ENCODE measurements around the gene DOCK9.

The DOCK9 gene

GRCh38 chr13:98989469-98990235, 11.8 kb upstream of the DOCK9 start:
- Histone ChIP-seq H2AFZ (ENCODE audit: low read length) (no peak overlapping the region), H3K27me3 (replicated peaks; ENCODE audit: insufficient read depth, low read length) (no peaks in the 10 kb centered on the region), H3K4me1 (ENCODE audit: low read length) (no peaks in the 10 kb centered on the region), H3K79me2 (ENCODE audit: low read length) (no peaks in the 10 kb centered on the region), H3F3A (ENCODE audit: insufficient read depth, low read length) (no peaks in the 10 kb centered on the region), H3K27ac (ENCODE audit: low read length) (no peak overlapping the region), H3K9me2 (replicated peaks; ENCODE audit: insufficient read depth, low read length) (no peaks in the 10 kb centered on the region), H3K36me3 (replicated peaks; ENCODE audit: insufficient read depth, low read length) (no peaks in the 10 kb centered on the region), H3K9me3 (replicated peaks; ENCODE audit: insufficient read depth, low read length) (no peaks in the 10 kb centered on the region), H3K9ac (ENCODE audit: low read length) (no peak overlapping the region), H3K4me2 (ENCODE audit: low read depth, low read length) (no peak overlapping the region), H3K4me3 (ENCODE audit: low read length) (no peak overlapping the region), H4K20me1 (ENCODE audit: insufficient read depth, low read length) (no peaks in the 10 kb centered on the region)
- no peak for DNase-seq
- TF ChIP-seq EZH2phosphoT487 (IDR thresholded peaks at IDR 0.05; ENCODE audit: low read length) (no peak), EZH2 (optimal IDR thresholded peaks at IDR 0.05; ENCODE audit: low read depth, low read length) (no peak), CTCF (IDR thresholded peaks at IDR 0.05; ENCODE audit: low read length) (no peak)

GRCh38 chr13:98988780-98989179, 10.9 kb upstream of the DOCK9 start:
- no peaks in the 10 kb centered on the region for H3K27me3 ChIP-seq (replicated peaks; ENCODE audit: insufficient read depth, low read length)
- H3K4me3 ChIP-seq (ENCODE audit: low read length), result no peak overlapping the region
- H3K9me3 ChIP-seq (replicated peaks; ENCODE audit: insufficient read depth, low read length), result no peaks in the 10 kb centered on the region
- no peak overlapping the region for H3K9ac ChIP-seq (ENCODE audit: low read length)
- H3K79me2 ChIP-seq (ENCODE audit: low read length), result no peaks in the 10 kb centered on the region
- H3F3A ChIP-seq (ENCODE audit: insufficient read depth, low read length), result no peaks in the 10 kb centered on the region
- H3K27ac ChIP-seq (ENCODE audit: low read length), result no peak overlapping the region
- H4K20me1 ChIP-seq (ENCODE audit: insufficient read depth, low read length), result no peaks in the 10 kb centered on the region
- DNase-seq, result no peak
- H3K9me2 ChIP-seq (replicated peaks; ENCODE audit: insufficient read depth, low read length), result no peaks in the 10 kb centered on the region
- H3K36me3 ChIP-seq (replicated peaks; ENCODE audit: insufficient read depth, low read length), result no peaks in the 10 kb centered on the region
- H2AFZ ChIP-seq (ENCODE audit: low read length), result no peak overlapping the region
- H3K4me2 ChIP-seq (ENCODE audit: low read depth, low read length), result no peak overlapping the region
- no peaks in the 10 kb centered on the region for H3K4me1 ChIP-seq (ENCODE audit: low read length)
- TF ChIP-seq EZH2 (optimal IDR thresholded peaks at IDR 0.05; ENCODE audit: low read depth, low read length), result no peak
- no peak for TF ChIP-seq EZH2phosphoT487 (IDR thresholded peaks at IDR 0.05; ENCODE audit: low read length)
- TF ChIP-seq CTCF (IDR thresholded peaks at IDR 0.05; ENCODE audit: low read length), result no peak

GRCh38 chr13:98988277-98988676, 10.4 kb upstream of the DOCK9 start:
- Histone ChIP-seq H3K4me3 (ENCODE audit: low read length) (no peak overlapping the region), H4K20me1 (ENCODE audit: insufficient read depth, low read length) (no peaks in the 10 kb centered on the region), H3K9ac (ENCODE audit: low read length) (no peak overlapping the region), H3F3A (ENCODE audit: insufficient read depth, low read length) (no peaks in the 10 kb centered on the region), H2AFZ (ENCODE audit: low read length) (no peak overlapping the region), H3K9me2 (replicated peaks; ENCODE audit: insufficient read depth, low read length) (no peaks in the 10 kb centered on the region), H3K36me3 (replicated peaks; ENCODE audit: insufficient read depth, low read length) (no peaks in the 10 kb centered on the region), H3K4me1 (ENCODE audit: low read length) (no peaks in the 10 kb centered on the region), H3K27ac (ENCODE audit: low read length) (no peak overlapping the region), H3K9me3 (replicated peaks; ENCODE audit: insufficient read depth, low read length) (no peaks in the 10 kb centered on the region), H3K79me2 (ENCODE audit: low read length) (no peaks in the 10 kb centered on the region), H3K4me2 (ENCODE audit: low read depth, low read length) (no peak overlapping the region), H3K27me3 (replicated peaks; ENCODE audit: insufficient read depth, low read length) (no peaks in the 10 kb centered on the region)
- TF ChIP-seq EZH2 (optimal IDR thresholded peaks at IDR 0.05; ENCODE audit: low read depth, low read length), result no peak
- TF ChIP-seq EZH2phosphoT487 (IDR thresholded peaks at IDR 0.05; ENCODE audit: low read length), result no peak
- no peak for TF ChIP-seq CTCF (IDR thresholded peaks at IDR 0.05; ENCODE audit: low read length)
- DNase-seq, result no peak
